Fibroblast of skin of right quadriceps (primary cell): ENCODE data around the gene BHLHA15.

ENCODE experiments used
- DNase-seq: peaks from one replicate; pipeline ENCODE4 v3.0.0-alpha.2; 2013

The BHLHA15 gene

DNA sequence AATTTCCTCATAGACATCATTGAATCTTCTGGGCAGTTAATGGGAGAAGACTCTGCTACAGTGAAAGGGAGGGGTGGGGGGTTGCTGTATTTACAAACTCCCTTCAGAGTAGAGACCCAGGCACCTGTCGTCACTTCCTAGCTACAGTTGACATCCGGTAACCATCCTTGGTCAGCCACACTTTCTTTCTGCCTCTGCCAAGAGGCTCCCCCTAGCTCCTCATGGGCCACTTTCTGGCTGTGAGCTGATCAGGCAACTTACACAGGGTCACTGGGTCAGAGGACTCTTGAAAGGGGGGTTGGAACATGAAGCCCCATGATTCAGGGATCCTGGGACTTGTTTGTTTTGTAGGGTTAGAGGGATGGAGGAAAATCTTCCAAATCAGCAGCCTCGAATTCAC lies 39.5 kb downstream of the BHLHA15 start:
- DNase-seq = no peak

DNA sequence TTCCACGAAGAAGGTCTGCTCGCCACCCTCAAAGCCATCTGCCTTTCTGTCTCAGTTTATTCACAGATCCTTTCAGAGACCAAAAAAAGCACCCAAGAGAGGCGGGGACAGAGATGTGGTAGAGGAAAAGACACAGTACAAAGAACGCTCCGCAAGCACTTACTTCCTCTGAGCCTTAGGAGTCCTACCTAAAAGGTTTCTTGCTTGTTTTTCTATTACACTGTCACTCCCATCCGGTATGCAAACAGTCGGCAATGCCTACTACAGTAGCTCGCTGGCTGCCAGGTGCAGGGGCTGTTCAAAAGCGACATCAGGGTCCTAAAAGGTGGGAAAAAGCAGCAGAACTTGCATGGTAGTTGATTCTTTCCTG lies 40.0 kb downstream of the BHLHA15 start:
- no peak for DNase-seq

DNA sequence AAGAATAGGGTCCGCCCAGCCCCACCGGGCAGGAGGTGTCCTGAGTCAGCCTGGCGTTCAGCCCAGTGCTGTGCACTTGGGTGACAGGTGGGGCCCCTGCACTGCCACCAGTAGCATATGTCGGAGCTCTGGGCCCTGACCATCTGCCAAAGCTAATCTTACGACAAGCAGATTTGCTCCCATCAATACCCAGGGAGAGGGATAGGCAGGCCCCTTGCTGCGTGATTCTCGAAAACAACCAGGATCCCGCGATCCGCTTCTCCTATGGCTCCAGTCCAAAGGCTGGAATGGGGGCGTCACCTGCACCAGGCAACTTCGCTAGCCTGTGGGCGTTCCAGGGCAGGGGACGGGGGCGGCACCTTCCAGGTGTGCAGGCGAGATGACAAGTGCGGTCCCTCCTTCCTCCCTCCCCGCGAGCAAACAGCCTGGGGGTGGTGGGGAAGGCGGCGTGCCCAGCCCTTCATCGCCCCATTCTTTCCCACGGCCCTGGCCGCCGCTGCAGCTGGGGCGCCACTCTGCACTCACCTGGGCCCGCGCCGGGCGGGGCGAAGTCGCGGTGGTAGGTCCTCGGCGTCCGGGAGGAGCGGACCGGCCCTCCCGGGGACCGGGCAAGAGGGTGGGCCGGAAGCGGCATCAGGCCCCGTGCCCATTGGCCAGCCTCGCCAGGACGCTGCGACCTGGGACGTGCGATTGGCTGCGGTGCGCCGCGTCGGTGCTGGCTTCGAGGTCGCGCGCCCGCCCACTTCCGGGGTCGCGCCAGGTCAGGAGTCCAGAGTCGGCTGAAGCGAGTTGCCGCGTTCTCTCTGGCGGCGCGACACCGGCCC lies 40.6 kb downstream of the BHLHA15 start, which contains the start of gene TECPR1:
TSS of gene TECPR1 (minus strand) at position 632 of the 824 bp plus-strand sequence. CDS start 6,086 bp downstream, outside the sequence.
- peak; percentile 80 for DNase-seq

DNA sequence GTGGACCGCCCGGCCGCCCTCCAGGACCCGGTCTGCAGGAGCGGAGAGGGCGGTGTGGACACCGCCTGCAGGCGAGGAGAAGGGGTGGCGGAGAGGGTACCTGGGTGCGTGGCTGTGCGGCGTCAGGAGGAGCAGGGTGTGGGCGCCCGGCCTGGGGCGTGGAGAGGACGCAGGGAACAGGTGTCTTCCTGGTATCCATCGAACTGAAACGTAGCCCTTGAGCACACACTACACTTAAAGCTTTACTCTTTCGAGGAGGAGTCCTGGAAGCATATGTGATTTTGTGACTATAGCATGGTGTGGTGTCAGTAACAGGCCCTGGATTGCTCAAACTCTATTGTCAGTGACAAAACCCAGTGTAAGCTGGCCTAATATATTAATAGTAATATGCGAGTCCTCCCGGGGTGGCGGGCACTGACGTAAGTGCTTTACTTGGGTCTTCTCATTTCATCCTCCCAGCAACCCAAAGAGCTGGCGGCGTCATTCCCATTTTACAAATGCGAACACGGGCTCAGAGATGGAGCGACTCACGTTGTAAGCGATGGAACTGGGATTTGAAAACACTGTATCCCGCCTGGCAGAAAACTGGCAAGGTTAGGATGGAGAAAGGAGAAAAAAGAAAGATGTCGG lies 41.3 kb downstream of the BHLHA15 start:
- no peak for DNase-seq

DNA sequence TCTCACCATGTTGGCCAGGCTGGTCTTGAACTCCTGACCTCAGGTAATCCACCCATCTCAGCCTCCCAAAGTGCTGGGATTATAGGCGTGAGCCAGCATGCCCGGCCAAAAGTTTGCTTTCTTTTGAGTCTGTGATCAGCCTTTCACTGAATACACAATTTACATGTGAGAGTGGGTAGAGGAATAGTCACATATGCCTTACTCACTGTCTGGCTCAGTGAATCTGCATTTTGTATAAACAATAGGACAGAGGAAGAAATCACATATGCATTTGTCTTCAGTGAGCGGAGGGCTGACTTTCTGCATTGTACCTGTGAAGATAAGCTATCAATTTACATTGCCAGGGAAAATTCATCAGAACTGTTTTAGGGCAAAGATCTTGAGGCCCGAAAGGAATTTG lies 43.3 kb downstream of the BHLHA15 start:
- no peak for DNase-seq

DNA sequence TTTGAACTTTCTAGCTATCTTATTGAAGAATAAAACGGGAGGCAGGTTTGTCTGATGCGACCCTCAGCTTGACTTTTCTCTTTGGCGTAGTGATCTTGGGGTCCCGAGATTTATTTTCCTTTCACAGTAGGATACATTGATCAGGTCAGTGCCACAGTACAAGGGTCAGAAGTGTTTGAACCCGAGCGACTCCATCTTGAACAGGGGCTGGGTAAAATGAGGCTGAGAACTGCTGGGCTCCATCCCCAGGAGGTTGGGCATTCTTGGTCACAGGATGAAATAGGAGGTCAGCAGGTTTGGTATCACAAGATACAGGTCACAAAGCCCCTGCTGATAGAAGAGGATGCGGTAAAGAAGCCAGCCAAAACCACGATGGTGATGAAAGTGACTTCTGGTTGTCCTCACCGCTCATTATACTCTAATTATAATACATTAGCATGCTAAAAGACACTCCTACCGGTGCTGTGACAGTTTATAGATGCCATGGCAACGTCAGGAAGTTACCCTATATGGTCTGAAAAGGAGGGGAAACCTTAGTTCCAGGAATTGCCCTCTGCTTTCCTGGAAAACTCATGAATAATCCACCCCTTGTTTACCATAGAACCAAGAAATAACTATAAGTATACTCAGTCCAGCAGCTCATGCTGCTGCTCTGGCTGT lies 43.8 kb downstream of the BHLHA15 start:
- DNase-seq = no peak

DNA sequence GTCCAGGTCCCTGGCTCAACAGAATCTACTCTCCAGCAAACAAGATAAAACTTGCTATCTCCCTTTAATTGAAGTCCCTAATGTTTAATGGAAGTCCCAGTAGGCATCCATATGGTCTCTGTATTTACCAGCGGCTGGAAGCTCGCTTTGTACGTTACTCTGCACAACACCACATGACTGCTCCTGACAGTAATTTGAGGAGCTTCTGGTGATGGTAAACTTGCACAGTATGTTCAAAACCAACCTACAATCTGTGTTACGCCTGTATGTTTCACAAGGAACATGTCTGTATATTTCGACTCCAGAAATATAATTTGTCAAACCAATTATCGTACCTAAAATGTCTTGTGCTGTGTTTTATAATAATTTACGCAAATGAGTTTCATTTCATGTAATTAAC lies 45.2 kb downstream of the BHLHA15 start:
- no peak for DNase-seq

DNA sequence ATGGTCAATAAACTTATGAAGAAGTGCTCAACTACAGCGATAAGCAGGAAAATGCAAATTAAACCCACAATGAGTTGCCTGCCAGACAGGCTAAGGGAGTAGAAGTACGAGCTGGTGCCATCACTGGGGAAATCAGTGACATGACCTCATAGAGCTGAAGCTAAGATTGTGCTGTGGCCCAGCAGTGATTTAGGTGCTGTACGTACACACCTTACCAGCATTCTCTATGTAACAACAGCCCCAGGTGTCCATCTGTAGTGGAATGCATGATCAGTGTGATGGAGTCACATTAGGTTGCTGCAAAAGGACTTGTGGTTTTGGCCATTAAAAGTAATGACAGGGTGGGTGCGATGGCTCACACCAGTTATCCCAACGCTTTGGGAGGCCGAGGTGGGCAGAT lies 46.5 kb downstream of the BHLHA15 start:
- no peak for DNase-seq
